Parathyroid adenoma (tissue), 2 donors: Measurements from ENCODE around the gene NPPA.
A peak's percentile ranks its signal among the peaks of the same experiment; 100 is the strongest.

Experiments
- H2AFZ ChIP-seq: fragments of 300-600 bp; sonication (generic); one replicate; pipeline ENCODE4 v1.7.0; 2017; ENCODE audit warnings: antibody characterized with exemption, mild to moderate bottlenecking
- H3K27ac ChIP-seq: fragments of 300-600 bp; sonication (generic); one replicate; pipeline ENCODE4 v1.7.0; 2017
- H3K27me3 ChIP-seq: fragments of 300-600 bp; sonication (generic); one replicate; pipeline ENCODE4 v1.7.0; 2017; ENCODE audit warnings: low read length; ENCODE audit not compliant: control insufficient read depth, insufficient read depth
- H3K36me3 ChIP-seq: fragments of 300-600 bp; sonication (generic); one replicate; pipeline ENCODE4 v1.7.0; 2017; ENCODE audit warnings: low read length; ENCODE audit not compliant: control insufficient read depth, insufficient read depth
- H3K4me1 ChIP-seq: fragments of 300-600 bp; sonication (generic); one replicate; pipeline ENCODE4 v1.7.0; 2017; ENCODE audit warnings: control low read depth
- H3K4me2 ChIP-seq: fragments of 300-600 bp; sonication (generic); one replicate; pipeline ENCODE4 v1.7.0; 2017; ENCODE audit warnings: low read length
- H3K4me3 ChIP-seq: fragments of 300-600 bp; sonication (generic); one replicate; pipeline ENCODE4 v1.7.0; 2017; ENCODE audit warnings: low read depth, low read length
- H3K79me2 ChIP-seq: fragments of 300-600 bp; sonication (generic); one replicate; pipeline ENCODE4 v1.7.0; 2017; ENCODE audit warnings: control low read depth
- H3K9ac ChIP-seq: fragments of 300-600 bp; sonication (generic); one replicate; pipeline ENCODE4 v1.7.0; 2017; ENCODE audit warnings: mild to moderate bottlenecking
- H3K9me3 ChIP-seq: fragments of 300-600 bp; sonication (generic); one replicate; pipeline ENCODE4 v1.7.0; 2017; ENCODE audit warnings: low read length; ENCODE audit not compliant: control insufficient read depth
- CTCF ChIP-seq: fragments of 300-600 bp; sonication (generic); IDR thresholded peaks from one replicate; pipeline ENCODE4 v1.7.0; 2017; ENCODE audit warnings: antibody characterized with exemption, mild to moderate bottlenecking
- donor health status: primary hyperparathyroidism.

NPPA gene

GRCh38 chr1:11882814-11883538, 35.4 kb upstream of the NPPA start:
- peak overlapping the region; percentile 66 for H2AFZ ChIP-seq
- no peaks in the 10 kb centered on the region for H3K27me3 ChIP-seq
- no peak overlapping the region for H3K4me3 ChIP-seq
- no peak overlapping the region for H3K4me2 ChIP-seq
- H3K9ac ChIP-seq: no peak overlapping the region
- H3K79me2 ChIP-seq: no peaks in the 10 kb centered on the region
- no peaks in the 10 kb centered on the region for H3K4me1 ChIP-seq
- H3K9me3 ChIP-seq: no peaks in the 10 kb centered on the region
- no peak overlapping the region for H3K27ac ChIP-seq
- no peaks in the 10 kb centered on the region for H3K36me3 ChIP-seq
- TF ChIP-seq CTCF: no peak

- Histone ChIP-seq H3K27ac (peak overlapping the region; percentile 54), H3K36me3 (no peaks in the 10 kb centered on the region), H3K27me3 (no peaks in the 10 kb centered on the region), H3K4me3 (no peak overlapping the region), H3K79me2 (no peaks in the 10 kb centered on the region), H3K4me2 (no peak overlapping the region), H2AFZ (no peak overlapping the region), H3K9ac (no peak overlapping the region), H3K9me3 (no peaks in the 10 kb centered on the region), H3K4me1 (no peaks in the 10 kb centered on the region)
- no peak for TF ChIP-seq CTCF
Measured at GRCh38 chr1:11881749-11882441, 34.3 kb upstream of the NPPA start.

GRCh38 chr1:11880911-11881748, 33.5 kb upstream of the NPPA start:
- Histone ChIP-seq H3K27ac (peak overlapping the region; percentile 54), H3K79me2 (no peaks in the 10 kb centered on the region), H2AFZ (no peak overlapping the region), H3K9me3 (no peaks in the 10 kb centered on the region), H3K27me3 (no peaks in the 10 kb centered on the region), H3K9ac (no peak overlapping the region), H3K36me3 (no peaks in the 10 kb centered on the region), H3K4me1 (peaks cover 2% of the 10 kb centered on the region), H3K4me2 (no peak overlapping the region), H3K4me3 (no peak overlapping the region)
- TF ChIP-seq CTCF: no peak

- no peak overlapping the region for H3K9ac ChIP-seq
- no peaks in the 10 kb centered on the region for H3K36me3 ChIP-seq
- no peak for TF ChIP-seq CTCF
- no peaks in the 10 kb centered on the region for H3K79me2 ChIP-seq
- no peak overlapping the region for H3K4me3 ChIP-seq
- H3K4me2 ChIP-seq: no peak overlapping the region
- peaks cover 2% of the 10 kb centered on the region for H3K4me1 ChIP-seq
- H3K27me3 ChIP-seq: no peaks in the 10 kb centered on the region
- H3K9me3 ChIP-seq: no peaks in the 10 kb centered on the region
- H2AFZ ChIP-seq: no peak overlapping the region
- H3K27ac ChIP-seq: no peak overlapping the region
Measured at GRCh38 chr1:11880181-11880575, 32.6 kb upstream of the NPPA start.
